Limb (tissue), 2 donors: ENCODE measurements around the gene TBCA.
"Not testable (repeated sequence)": the region's sequence is repeated elsewhere in the genome, so short reads cannot be mapped to it uniquely, and the experiment has no call there.

Experiments
- DNase-seq, 2 donors: peaks; one replicate each; pipeline ENCODE4 v3.0.0-alpha.2; 2016; ENCODE audit errors: extremely low spot score in 2 of 2

Gene TBCA

GRCh38 chr5:77773734-77774280, 2.3 kb downstream of the TBCA start:
- DNase-seq, result no peak

GRCh38 chr5:77772729-77773128, 3.4 kb downstream of the TBCA start:
- no peak for DNase-seq

GRCh38 chr5:77771452-77771851, 4.7 kb downstream of the TBCA start:
- DNase-seq, result no peak

- no peak for DNase-seq
Observed at GRCh38 chr5:77770293-77771005, 5.7 kb downstream of the TBCA start.

GRCh38 chr5:77768978-77769377, 7.2 kb downstream of the TBCA start:
- no peak for DNase-seq

- DNase-seq, result no peak
Observed at GRCh38 chr5:77767301-77767700, 8.8 kb downstream of the TBCA start.

GRCh38 chr5:77761606-77762005, 14.5 kb downstream of the TBCA start:
- no peak for DNase-seq

GRCh38 chr5:77758141-77758938, 17.8 kb downstream of the TBCA start:
- DNase-seq, result no peak

- no peak for DNase-seq
Observed at GRCh38 chr5:77751328-77752023, 24.7 kb downstream of the TBCA start.

- not testable (repeated sequence) for DNase-seq
Observed at GRCh38 chr5:77750928-77751327, 25.2 kb downstream of the TBCA start.

- DNase-seq, result no peak
Observed at GRCh38 chr5:77748160-77748559, 28.0 kb downstream of the TBCA start.

GRCh38 chr5:77744116-77744515, 32.0 kb downstream of the TBCA start:
- DNase-seq, result no peak

GRCh38 chr5:77743181-77743580, 33.0 kb downstream of the TBCA start:
- no peak for DNase-seq

GRCh38 chr5:77741608-77742007, 34.5 kb downstream of the TBCA start:
- DNase-seq, result no peak

- no peak for DNase-seq
Observed at GRCh38 chr5:77734885-77735284, 41.3 kb downstream of the TBCA start.

GRCh38 chr5:77733130-77733529, 43.0 kb downstream of the TBCA start:
- DNase-seq, result no peak

GRCh38 chr5:77727190-77727589, 48.9 kb downstream of the TBCA start:
- no peak for DNase-seq

GRCh38 chr5:77725616-77726015, 50.5 kb downstream of the TBCA start:
- DNase-seq, result no peak

- no peak for DNase-seq
Observed at GRCh38 chr5:77724934-77725333, 51.2 kb downstream of the TBCA start.

GRCh38 chr5:77719666-77720363, 56.3 kb downstream of the TBCA start:
- DNase-seq, result no peak

- DNase-seq, result no peak
Observed at GRCh38 chr5:77718934-77719610, 57.1 kb downstream of the TBCA start.
